BE2C (cell line): ENCODE measurements around the gene PDPK1.

Experiments used
- DNase-seq: peaks from one replicate; pipeline ENCODE4 v3.0.0-alpha.2; 2020
- H3K27me3 ChIP-seq: fragments of 250-450 bp; sonication (Bioruptor Pico); 2 replicates; pipeline ENCODE4 v1.5.1; 2020; ENCODE audit warnings: mild to moderate bottlenecking
- H3K36me3 ChIP-seq: fragments of 250-450 bp; sonication (Bioruptor Pico); 2 replicates; pipeline ENCODE4 v1.5.1; 2020; ENCODE audit warnings: mild to moderate bottlenecking
- H3K4me1 ChIP-seq: fragments of 250-450 bp; sonication (Bioruptor Pico); 2 replicates; pipeline ENCODE4 v1.5.1; 2020
- H3K4me3 ChIP-seq: 2 replicates; pipeline ENCODE4 v1.5.1; 2011; ENCODE audit warnings: low read depth, low read length
- H3K9me3 ChIP-seq: fragments of 250-450 bp; sonication (Bioruptor Pico); 2 replicates; pipeline ENCODE4 v1.5.1; 2020
- CTCF ChIP-seq: IDR thresholded peaks from 2 replicates; pipeline ENCODE4 v1.5.1; 2012; ENCODE audit warnings: mild to moderate bottlenecking, low read depth, low read length

Gene PDPK1

GRCh38 chr16:2592786-2593185 is 55.0 kb downstream of the PDPK1 start:
- no peak for DNase-seq
- TF ChIP-seq CTCF, result peak; percentile 10; the same call in 1 of the 2 replicates
- H3K36me3 ChIP-seq, result peaks cover 33% of the 10 kb centered on the region
- H3K9me3 ChIP-seq, result no peaks in the 10 kb centered on the region
- H3K4me1 ChIP-seq, result peaks cover 13% of the 10 kb centered on the region
- H3K4me3 ChIP-seq, result no peak overlapping the region
- H3K27me3 ChIP-seq, result no peaks in the 10 kb centered on the region

- no peak for TF ChIP-seq CTCF
- Histone ChIP-seq H3K36me3 (peaks cover 20% of the 10 kb centered on the region), H3K9me3 (no peaks in the 10 kb centered on the region), H3K4me3 (no peak overlapping the region), H3K4me1 (peaks cover 13% of the 10 kb centered on the region), H3K27me3 (no peaks in the 10 kb centered on the region)
- DNase-seq, result peak; percentile 52
Measured at GRCh38 chr16:2595393-2596205, 57.8 kb downstream of the PDPK1 start.

- Histone ChIP-seq H3K4me3 (no peak overlapping the region), H3K36me3 (peaks cover 20% of the 10 kb centered on the region), H3K9me3 (no peaks in the 10 kb centered on the region), H3K27me3 (no peaks in the 10 kb centered on the region), H3K4me1 (peaks cover 13% of the 10 kb centered on the region)
- DNase-seq, result no peak
- TF ChIP-seq CTCF, result no peak
Measured at GRCh38 chr16:2596747-2597559, 59.1 kb downstream of the PDPK1 start.

- Histone ChIP-seq H3K9me3 (no peaks in the 10 kb centered on the region), H3K4me3 (no peak overlapping the region), H3K27me3 (no peaks in the 10 kb centered on the region), H3K4me1 (peaks cover 13% of the 10 kb centered on the region), H3K36me3 (peaks cover 20% of the 10 kb centered on the region)
- TF ChIP-seq CTCF, result no peak
- DNase-seq, result no peak
Measured at GRCh38 chr16:2597560-2597902, 59.7 kb downstream of the PDPK1 start.

- peaks cover 13% of the 10 kb centered on the region for H3K4me1 ChIP-seq
- no peaks in the 10 kb centered on the region for H3K27me3 ChIP-seq
- no peak for DNase-seq
Measured at GRCh38 chr16:2598133-2598641, 60.4 kb downstream of the PDPK1 start.

More at GRCh38 chr16:2598133-2598641, 60.4 kb downstream of the PDPK1 start:
- Histone ChIP-seq H3K36me3 (peaks cover 20% of the 10 kb centered on the region), H3K9me3 (no peaks in the 10 kb centered on the region), H3K4me3 (no peak overlapping the region)
- TF ChIP-seq CTCF, result no peak
